Liver (tissue), 9 donors: ENCODE data around the gene YIPF1. TPM values are rescaled to one million over a fixed set of nuclear protein-coding genes. Genes with fewer than 3 reads are reported as not detected.

Source experiments
- DNase-seq: peaks from one replicate; pipeline ENCODE4 v3.0.0-alpha.2; 2017; ENCODE audit warnings: low spot score
- H3K27ac ChIP-seq, 2 donors: one replicate each; pipeline ENCODE4 v1.7.0; 2013; ENCODE audit warnings: inconsistent platforms in 2 of 2, low read length in 2 of 2, control low read depth in 1 of 2, low read depth in 1 of 2, mild to moderate bottlenecking in 1 of 2
- H3K27me3 ChIP-seq, 4 donors: one replicate each; pipeline versions ENCODE4 v1.6.1 to v1.7.0; 2013; ENCODE audit warnings: low read length in 3 of 4, inconsistent platforms in 1 of 4, mild to moderate bottlenecking in 1 of 4, moderate library complexity in 1 of 4; ENCODE audit not compliant: control insufficient read depth in 4 of 4, insufficient read depth in 4 of 4
- H3K36me3 ChIP-seq, 4 donors: one replicate each; pipeline versions ENCODE4 v1.6.1 to v1.7.0; 2013; ENCODE audit warnings: low read length in 3 of 4, mild to moderate bottlenecking in 3 of 4, low read depth in 1 of 4, moderate library complexity in 1 of 4; ENCODE audit not compliant: control insufficient read depth in 4 of 4, insufficient read depth in 3 of 4
- H3K4me1 ChIP-seq, 4 donors: one replicate each; pipeline versions ENCODE4 v1.6.1 to v1.7.0; 2013; ENCODE audit warnings: low read length in 3 of 4, mild to moderate bottlenecking in 3 of 4, moderate library complexity in 1 of 4; ENCODE audit not compliant: control insufficient read depth in 4 of 4, insufficient read depth in 4 of 4
- H3K4me3 ChIP-seq, 3 donors: one replicate each; pipeline versions ENCODE4 v1.6.1 to v1.7.0; 2013; ENCODE audit warnings: low read length in 3 of 3, control low read depth in 1 of 3, low read depth in 1 of 3, mild to moderate bottlenecking in 1 of 3
- H3K9ac ChIP-seq, 2 donors: one replicate each; pipeline ENCODE4 v1.7.0; 2013; ENCODE audit warnings: low read length in 2 of 2, mild to moderate bottlenecking in 2 of 2, moderate library complexity in 2 of 2, control low read depth in 1 of 2, low read depth in 1 of 2
- H3K9me3 ChIP-seq, 4 donors: one replicate each; pipeline versions ENCODE4 v1.6.1 to v1.7.0; 2013; ENCODE audit warnings: low read length in 3 of 4; ENCODE audit not compliant: control insufficient read depth in 4 of 4
- ATF3 ChIP-seq: IDR thresholded peaks from 2 replicates; pipeline ENCODE4 v1.6.1; 2016; ENCODE audit warnings: antibody characterized with exemption
- CTCF ChIP-seq: fragments of 150-350 bp; IDR thresholded peaks from 2 replicates; pipeline ENCODE4 v1.5.1; 2017; ENCODE audit warnings: improper control_type of control experiment, low read depth, low read length; ENCODE audit not compliant: missing input control
- EGR1 ChIP-seq, 2 donors: IDR thresholded peaks; 2 replicates each; pipeline ENCODE4 v1.6.1; 2016 to 2018; ENCODE audit warnings: antibody characterized with exemption in 2 of 2, low read depth in 2 of 2
- FOXA1 ChIP-seq: IDR thresholded peaks from 2 replicates; pipeline ENCODE4 v1.6.1; 2016; ENCODE audit warnings: antibody characterized with exemption
- FOXA2 ChIP-seq: IDR thresholded peaks from 2 replicates; pipeline ENCODE4 v1.6.1; 2016; ENCODE audit warnings: antibody characterized with exemption
- GABPA ChIP-seq, 2 donors: IDR thresholded peaks in 1 of 2; conservative IDR thresholded peaks in 1 of 2; 2 replicates each; pipeline ENCODE4 v1.6.1; 2016; ENCODE audit warnings: antibody characterized with exemption in 2 of 2, mild to moderate bottlenecking in 1 of 2, moderate library complexity in 1 of 2
- HNF4A ChIP-seq, 2 donors: conservative IDR thresholded peaks; 2 replicates each; pipeline ENCODE4 v1.6.1; 2016; ENCODE audit warnings: antibody characterized with exemption in 2 of 2, mild to moderate bottlenecking in 2 of 2
- HNF4G ChIP-seq: IDR thresholded peaks from 2 replicates; pipeline ENCODE4 v1.6.1; 2016; ENCODE audit warnings: antibody characterized with exemption
- JUND ChIP-seq, 2 donors: IDR thresholded peaks; 2 replicates each; pipeline ENCODE4 v1.6.1; 2016; ENCODE audit warnings: antibody characterized with exemption in 2 of 2
- MAX ChIP-seq: IDR thresholded peaks from 2 replicates; pipeline ENCODE4 v1.6.1; 2016; ENCODE audit warnings: antibody characterized with exemption
- NR2F2 ChIP-seq: IDR thresholded peaks from 2 replicates; pipeline ENCODE4 v1.6.1; 2016; ENCODE audit warnings: antibody characterized with exemption
- RAD21 ChIP-seq, 2 donors: IDR thresholded peaks; 2 replicates each; pipeline ENCODE4 v1.6.1; 2016; ENCODE audit warnings: antibody characterized with exemption in 2 of 2, mild to moderate bottlenecking in 2 of 2
- REST ChIP-seq: IDR thresholded peaks from 2 replicates; pipeline ENCODE4 v1.6.1; 2016; ENCODE audit warnings: antibody characterized with exemption, mild to moderate bottlenecking
- RXRA ChIP-seq, 2 donors: IDR thresholded peaks; 2 replicates each; pipeline ENCODE4 v1.6.1; 2017 to 2018; ENCODE audit warnings: antibody characterized with exemption in 2 of 2, mild to moderate bottlenecking in 1 of 2
- SP1 ChIP-seq: IDR thresholded peaks from 2 replicates; pipeline ENCODE4 v1.6.1; 2018; ENCODE audit warnings: antibody characterized with exemption, mild to moderate bottlenecking
- TAF1 ChIP-seq: conservative IDR thresholded peaks from 2 replicates; pipeline ENCODE4 v1.6.1; 2016; ENCODE audit warnings: antibody characterized with exemption, mild to moderate bottlenecking
- YY1 ChIP-seq: IDR thresholded peaks from 2 replicates; pipeline ENCODE4 v1.6.1; 2016; ENCODE audit warnings: antibody characterized with exemption, mild to moderate bottlenecking
- ZBTB33 ChIP-seq: IDR thresholded peaks from 2 replicates; pipeline ENCODE4 v1.6.1; 2016; ENCODE audit warnings: antibody characterized with exemption
- WGBS: extraction: QIAGEN DNeasy Blood & Tissue Kit; methylation state at CpG from one replicate; pipeline ENCODE4 v1.1.7; 2013; 5-methylcytosine and 5-hydroxymethylcytosine counted together
- polyA plus RNA-seq, 2 donors: library from polyadenylated mRNA; stranded (reverse) in 1 of 2; unstranded in 1 of 2; fragments of 200-250 nt in 1 of 2; fragments of >200 nt in 1 of 2; fragmentation: Nextera tagmentation in 1 of 2; extraction: Ambion mirVana in 1 of 2; gene quantifications; one replicate each; pipeline versions ENCODE4 v1.2.1 to v1.2.3, GENCODE V29; 2013 to 2015
- total RNA-seq, 2 donors: library from RNA; depleted of rRNA; stranded (reverse); fragments of >200 nt; gene quantifications; one replicate each; pipeline ENCODE4 v1.2.3, GENCODE V29; 2014
- donor health status: healthy.
- donor health status: healthy.
- donor health status: healthy.
- donor health status: healthy.
- donor health status: healthy.

YIPF1 gene
- total and polyA plus RNA-seq, 4 donors = 19.9 to 29.6 (median 28.1) TPM

GRCh38 chr1:53893999-53894636 lies 4.5 kb upstream of the YIPF1 start, which contains the start of gene DIO1 (continued):
- no peak for TF ChIP-seq CTCF

GRCh38 chr1:53892911-53893310 lies 3.3 kb upstream of the YIPF1 start:
- Histone ChIP-seq H3K27me3 (no peaks in the 10 kb centered on the region), H3K9ac (no peak overlapping the region), H3K27ac (no peak overlapping the region), H3K4me3 (no peak overlapping the region), H3K36me3 (no peaks in the 10 kb centered on the region), H3K9me3 (no peaks in the 10 kb centered on the region), H3K4me1 (peaks cover 3 to 49% (median 35%) of the 10 kb centered on the region in 4 donors)
- TF ChIP-seq FOXA2 (no peak), HNF4A (conservative IDR thresholded peaks at IDR 0.05) (no peak), HNF4G (no peak), RAD21 (IDR thresholded peaks at IDR 0.05) (no peak), ATF3 (no peak), RXRA (IDR thresholded peaks at IDR 0.05) (no peak), CTCF (no peak), FOXA1 (no peak), SP1 (no peak), GABPA (IDR thresholded peaks at IDR 0.05 in 1 of 2, conservative IDR thresholded peaks at IDR 0.05 in 1 of 2) (no peak), EGR1 (IDR thresholded peaks at IDR 0.05; ENCODE audit: low read depth in 2 of 2) (no peak), MAX (no peak), TAF1 (no peak), NR2F2 (no peak), YY1 (no peak), JUND (IDR thresholded peaks at IDR 0.05) (no peak), ZBTB33 (no peak), REST (no peak)
- WGBS = 73% methylated on average over 5 of the region's 5 CpGs
- no peak for DNase-seq
